Hematopoietic multipotent progenitor cell treated with erythropoietin and hydrocortisone succinate and interleukin-3 and kit ligand, for 4 days (in vitro differentiated cells): Measurements from ENCODE around the gene CSNK1G2.
A peak's percentile ranks its signal among the peaks of the same experiment; 100 is the strongest.

Source experiments
- DNase-seq: peaks from one replicate; pipeline ENCODE4 v3.0.0-alpha.2; 2015

CSNK1G2 gene

GRCh38 chr19:1945899-1946298, 4.9 kb downstream of the CSNK1G2 start:
- DNase-seq = peak; percentile 38

- DNase-seq = no peak
Observed at GRCh38 chr19:1947651-1948209, 6.8 kb downstream of the CSNK1G2 start.

- DNase-seq = no peak
Observed at GRCh38 chr19:1949304-1950101, 8.5 kb downstream of the CSNK1G2 start.

DNA sequence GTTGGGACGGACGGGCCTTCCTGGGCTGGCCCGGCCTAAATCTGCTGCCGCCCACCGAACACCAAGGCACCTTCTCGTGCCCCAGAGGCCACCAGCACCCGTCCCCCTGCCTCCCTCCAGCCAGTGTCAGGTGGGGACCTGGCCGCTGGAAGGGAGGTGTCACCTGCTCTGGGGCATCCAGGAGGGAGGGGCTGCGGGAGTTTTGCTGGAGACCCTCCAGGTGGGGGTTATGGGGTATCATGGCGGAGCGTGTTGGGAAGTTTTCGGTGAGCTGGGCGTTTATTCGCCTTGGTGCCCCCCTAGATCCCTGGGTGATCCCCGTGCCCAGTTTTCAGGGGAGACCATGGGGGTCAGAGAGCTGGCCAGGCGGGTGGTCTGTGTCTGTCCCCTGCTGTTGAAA, 9.7 kb downstream of the CSNK1G2 start:
- DNase-seq = no peak

DNA sequence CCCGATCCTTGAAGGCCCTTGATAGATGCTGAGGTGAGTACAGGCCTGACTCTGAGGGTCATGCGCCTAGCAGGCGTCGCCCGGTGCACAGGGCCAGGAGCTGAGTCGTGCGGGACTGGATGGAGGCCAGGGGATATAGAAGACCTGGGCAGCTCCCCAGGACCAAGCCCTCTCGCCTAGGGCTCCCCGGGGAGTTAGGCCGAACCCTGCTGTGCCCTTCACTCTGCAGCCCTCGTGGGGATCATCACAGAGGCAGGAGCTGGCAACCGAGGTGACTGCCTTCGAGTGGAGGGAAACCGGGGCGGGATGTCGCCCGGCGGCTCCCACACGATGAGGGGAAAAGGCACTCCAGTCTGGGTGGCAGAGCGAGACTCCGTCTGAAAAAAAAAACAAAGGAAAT, 11.7 kb downstream of the CSNK1G2 start:
- no peak for DNase-seq

DNA sequence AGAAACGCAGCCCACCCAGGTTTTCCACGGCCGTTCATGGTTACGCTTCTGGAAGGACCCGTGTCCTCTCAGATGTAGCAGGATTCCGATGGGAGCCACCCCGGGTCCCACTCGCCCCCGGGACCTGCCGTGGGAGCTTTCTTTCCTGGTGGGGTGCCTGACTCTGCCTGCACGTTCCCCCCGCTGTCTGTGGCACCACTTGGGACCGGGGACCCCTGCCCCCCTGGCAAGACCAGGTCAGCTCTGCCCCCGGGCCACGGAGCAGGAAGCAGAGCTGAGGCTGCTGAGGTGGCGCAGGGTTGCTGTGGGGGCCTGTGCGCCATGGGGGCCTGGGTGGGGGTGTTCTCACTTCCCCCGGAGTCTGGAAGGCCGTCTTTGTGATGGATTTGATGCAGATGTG, 12.1 kb downstream of the CSNK1G2 start:
- no peak for DNase-seq

DNA sequence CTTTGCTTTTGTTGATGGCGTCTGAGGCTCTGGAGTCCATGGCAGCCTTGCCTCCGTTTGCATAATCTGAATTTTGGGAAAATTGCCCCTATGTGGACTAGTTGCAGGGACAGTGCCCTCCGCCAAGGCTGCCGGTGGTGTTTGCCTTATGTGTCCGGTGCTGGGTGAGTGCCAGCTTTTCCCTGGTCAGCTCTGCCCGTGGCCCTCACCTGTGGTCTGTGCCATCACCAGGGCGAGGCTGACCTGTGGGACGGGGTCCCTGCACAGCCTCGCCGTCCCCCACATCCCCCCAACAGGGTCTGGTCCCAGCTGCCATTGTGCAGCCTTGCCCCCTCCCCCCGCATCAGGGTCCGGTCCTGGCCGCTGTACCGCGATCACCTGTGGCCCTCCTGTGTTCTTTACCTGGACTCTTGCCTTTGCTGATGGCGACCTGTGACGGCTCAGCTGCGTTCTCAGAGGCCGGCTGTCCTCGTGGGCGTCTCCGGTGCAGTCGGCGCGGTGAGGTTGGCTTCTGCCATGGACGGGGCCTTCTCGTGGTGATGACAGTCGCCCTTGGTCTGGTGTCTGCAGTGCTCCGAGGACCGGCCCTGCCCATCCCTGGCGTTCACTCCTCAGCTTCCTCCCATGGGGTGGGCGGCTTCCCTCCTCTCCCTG, 12.6 kb downstream of the CSNK1G2 start:
- no peak for DNase-seq

GRCh38 chr19:1954532-1954933, 13.6 kb downstream of the CSNK1G2 start:
- no peak for DNase-seq

DNA sequence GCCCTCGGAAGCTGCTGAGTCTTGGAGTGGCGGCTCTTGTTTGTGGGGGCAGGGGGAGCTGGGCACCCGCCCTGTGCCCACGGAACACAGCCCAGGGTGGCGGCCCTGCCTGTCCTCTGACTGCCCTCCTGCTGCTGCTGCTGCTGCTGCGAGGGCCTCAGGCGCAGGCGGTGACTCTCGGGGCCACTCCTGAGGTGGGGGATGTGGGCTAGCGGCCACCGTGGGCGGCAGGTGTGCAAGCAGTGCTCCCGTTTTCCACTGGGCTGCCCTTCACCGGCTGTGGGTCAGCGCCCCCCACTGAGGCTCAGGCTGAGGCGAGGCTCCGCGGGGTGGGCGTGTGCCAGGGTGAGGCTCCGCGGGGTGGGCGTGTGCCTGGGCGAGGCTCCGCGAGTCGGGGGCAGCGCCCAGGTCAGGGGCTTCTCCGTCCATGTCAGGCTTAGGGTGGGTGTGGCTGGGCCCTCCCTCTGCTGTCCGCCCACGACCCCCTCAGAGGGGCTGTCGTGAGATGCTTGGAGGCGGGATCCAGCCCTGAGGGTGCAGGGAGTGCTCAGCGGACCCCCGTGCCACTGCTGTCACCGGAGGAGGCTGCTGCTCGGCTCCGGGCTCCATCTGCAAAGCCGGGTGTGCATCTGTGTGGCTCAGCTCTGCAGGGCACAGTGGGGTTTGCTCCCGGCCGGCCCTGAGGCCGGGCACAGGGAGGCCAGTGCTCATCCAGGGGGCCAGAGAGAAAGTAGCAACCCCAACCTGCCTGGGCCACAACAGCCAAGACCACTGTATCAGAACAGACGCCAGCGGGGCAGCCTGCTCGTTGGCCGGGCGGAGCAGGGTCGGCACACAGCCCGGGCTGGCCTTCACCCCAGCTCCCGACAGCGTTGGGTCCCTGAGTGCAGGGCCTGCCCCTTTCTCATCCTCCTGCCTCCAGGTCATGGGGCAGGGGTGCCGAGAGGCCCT, 14.5 kb downstream of the CSNK1G2 start:
- peak; percentile 45 for DNase-seq

DNA sequence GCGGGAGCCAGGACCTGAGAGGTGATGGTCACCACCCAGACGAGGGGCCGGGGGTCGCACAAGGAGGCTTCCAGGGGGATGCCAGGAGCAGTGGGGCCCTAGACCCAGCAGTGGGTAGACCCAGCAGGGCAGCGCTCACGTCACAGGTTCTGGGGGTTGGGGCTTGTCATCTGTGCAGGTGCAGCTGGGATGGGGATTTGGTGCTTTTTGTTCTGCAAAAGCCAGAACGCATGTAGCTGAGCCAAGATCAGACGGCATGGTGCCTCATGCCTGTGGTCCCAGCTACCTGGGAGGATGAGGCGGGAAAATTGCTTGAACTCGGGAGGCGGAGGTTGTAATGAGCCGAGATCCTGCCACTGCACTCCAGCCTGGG, 15.1 kb downstream of the CSNK1G2 start:
- DNase-seq = no peak

- no peak for DNase-seq
Observed at GRCh38 chr19:1956868-1957492, 16.0 kb downstream of the CSNK1G2 start.

DNA sequence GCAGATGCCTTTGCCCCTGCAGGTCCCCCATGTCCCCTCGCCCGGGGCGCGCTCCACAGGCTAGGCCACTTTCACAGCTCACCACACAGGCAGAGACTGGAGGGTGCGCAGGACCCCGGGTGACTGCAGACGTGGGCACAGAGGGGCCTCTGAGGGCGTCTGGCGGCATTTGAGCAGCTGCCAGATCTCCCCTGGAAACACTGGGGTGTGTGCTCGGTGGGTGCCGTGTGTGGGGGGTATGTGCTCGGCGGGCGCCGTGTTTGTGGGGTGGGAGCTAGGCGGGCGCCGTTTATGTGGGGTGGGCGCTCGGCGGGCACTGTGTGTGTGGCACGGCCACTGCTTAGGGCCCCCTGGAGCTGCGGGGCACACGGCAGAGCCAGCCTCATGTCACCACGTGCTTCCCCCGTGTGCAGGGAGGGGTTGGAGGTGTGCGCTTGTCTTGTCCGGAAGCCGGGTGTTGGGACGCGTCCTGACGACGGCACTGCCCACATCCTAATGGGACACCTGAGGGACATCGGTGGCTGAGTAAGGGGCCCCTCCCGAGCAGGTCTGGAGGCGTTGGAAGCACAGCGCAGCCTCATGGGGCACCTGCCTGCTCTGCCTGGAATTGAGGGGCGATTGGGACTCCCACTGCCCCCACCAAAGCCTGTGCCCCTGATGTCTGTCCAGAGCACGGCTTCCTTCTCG, 16.7 kb downstream of the CSNK1G2 start:
- no peak for DNase-seq

- DNase-seq = no peak
Observed at GRCh38 chr19:1959928-1960589, 19.1 kb downstream of the CSNK1G2 start.

DNA sequence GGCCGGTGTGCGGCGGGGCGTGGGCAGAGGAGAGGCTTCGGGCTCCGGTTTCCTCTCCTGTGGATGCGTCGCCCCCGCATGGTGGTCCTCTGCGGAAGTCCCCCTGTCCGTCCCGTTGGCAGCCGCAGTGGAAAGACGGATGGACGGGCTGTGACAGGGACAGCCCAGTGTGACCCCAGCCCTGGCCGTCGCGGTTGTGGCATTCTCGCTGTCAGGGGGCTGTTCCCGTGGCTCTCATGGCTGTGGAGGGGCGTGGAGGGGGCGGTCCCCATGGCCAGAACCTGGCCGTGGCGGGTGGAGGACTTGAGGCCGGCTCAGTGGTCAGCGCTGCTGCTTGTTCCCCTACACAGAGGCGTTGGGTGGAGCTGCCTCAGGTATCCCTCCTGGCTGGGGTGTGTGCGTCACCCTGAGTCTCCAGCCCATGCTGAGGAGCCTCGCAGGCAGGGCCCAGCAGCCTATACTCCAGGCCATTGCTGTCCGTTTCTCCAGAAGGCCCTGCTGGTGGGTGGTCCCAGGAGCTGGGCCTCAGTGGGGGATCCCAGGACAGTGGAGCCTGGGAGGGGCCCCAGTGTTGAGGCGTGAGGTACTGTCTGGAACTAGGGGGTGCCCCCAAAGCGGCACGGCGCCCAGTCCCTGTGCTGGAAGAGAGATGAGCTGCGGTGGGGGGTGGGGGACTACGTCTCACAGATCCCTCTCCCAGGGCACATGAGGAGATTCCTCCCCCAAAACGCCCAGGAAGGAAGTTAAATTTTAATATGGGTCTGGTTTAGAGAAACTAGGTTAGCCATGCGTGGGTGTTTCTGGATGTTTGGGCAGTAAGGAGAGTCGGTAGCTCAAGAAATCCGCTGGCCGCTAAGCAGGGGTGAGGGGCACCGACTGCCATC, 20.3 kb downstream of the CSNK1G2 start:
- no peak for DNase-seq

DNA sequence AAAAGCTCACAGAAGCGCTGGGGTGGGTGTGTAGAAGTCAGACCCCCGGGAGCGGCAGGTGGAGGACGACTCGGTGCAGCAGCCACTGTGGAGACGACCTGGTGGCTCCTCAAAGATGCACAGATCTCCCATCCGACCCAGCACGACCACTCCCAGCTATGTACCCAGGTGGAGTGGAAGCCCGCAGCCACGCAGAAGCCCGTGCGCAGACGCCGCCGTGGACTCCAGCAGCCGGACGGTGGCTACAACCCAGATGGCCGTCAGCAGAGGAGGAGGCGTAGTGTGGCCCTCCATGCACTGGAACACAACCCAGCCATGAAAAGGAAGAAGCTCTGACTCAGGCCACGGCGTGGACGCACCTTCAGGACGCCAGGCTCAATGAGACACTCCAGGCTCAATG, 21.7 kb downstream of the CSNK1G2 start:
- DNase-seq = no peak

DNA sequence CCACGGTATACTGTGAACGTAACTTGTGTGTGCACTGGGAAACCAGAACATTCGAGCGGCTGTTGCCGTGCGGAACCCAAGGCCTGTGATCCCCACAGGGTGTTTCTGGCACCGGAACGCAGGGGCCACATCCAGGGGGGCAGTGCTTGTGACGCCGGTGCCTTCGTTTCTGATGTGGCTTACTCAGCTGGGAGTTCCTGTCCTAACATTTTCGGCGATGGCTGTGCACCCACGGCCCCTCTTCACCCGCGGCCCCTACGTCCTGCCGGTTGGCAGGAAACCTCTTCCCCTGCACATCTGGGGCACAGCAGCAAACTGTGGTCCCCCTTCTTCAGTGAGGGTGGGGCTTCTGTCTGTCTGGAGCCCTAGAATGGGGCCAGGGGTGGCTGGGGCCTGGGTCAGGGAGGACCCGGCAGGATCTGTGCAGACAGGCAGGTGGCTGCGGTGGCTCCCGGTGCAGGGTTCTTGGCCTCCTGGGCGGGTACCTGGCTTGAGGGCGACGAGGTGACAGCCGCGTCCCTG, 26.2 kb downstream of the CSNK1G2 start:
- no peak for DNase-seq

GRCh38 chr19:1968279-1969175, 27.6 kb downstream of the CSNK1G2 start:
- DNase-seq = no peak

DNA sequence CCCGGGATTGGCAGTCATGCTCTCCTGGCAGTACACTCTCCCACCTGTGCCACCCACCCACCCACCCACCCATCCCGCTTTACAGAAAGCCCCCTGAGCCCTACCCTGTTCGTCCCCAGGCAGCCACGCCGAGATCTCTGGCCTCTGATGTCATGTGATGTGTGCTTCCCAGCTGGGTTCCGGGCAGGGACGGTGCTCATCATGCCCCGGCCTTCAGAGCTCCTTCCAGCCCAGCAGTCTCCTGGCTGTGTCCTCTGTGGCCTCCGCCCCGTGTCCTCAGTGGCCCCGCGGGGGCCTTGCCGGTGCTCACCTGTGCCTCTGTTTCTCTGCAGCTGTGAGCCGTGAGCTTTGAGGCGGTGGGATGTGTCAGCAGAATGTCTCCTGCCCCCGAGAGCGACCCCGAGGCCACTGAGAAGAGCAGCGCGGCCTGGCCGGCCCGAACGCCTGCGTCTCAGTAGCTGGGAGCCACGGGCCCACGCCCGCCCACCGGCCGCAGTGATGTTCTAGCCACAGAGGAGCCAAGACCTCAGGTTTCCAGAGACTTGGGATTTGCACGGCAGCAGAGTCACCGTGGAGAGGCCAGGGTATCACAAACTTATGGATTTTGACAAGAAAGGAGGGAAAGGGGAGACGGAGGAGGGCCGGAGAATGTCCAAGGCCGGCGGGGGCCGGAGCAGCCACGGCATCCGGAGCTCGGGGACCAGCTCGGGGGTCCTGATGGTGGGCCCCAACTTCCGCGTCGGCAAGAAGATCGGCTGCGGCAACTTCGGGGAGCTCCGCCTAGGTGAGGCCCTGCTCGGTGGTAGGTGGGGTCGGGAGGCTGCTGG, 28.4 kb downstream of the CSNK1G2 start:
- no peak for DNase-seq
